Measurements from ENCODE around the gene USHBP1. TPM values are rescaled to one million over a fixed set of nuclear protein-coding genes. Genes with fewer than 3 reads are reported as not detected.

The USHBP1 gene
- total RNA-seq, 1 experiment from 2014 or later, result 7.5 TPM

DNA sequence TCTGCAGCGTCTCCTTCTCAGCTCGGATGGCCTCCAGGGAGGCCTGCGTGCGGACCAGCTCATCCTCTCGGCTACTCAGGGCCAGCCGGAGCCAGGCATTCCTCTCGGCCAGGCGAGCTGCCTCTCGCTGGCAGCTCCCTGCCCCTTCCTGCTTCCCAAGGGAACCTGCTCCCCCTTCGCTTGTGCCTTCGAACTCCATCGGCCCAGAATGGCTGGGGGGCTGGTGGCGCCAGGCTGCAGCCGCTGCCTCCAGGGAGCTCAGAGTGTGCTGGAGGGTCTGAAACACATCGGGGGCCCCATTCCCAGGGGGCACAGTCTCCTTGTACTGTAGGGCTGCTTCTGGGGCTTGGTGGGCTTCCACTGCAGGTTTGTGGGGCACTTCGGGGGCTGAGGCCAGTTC lies 2.0 kb downstream of the USHBP1 start:
- H3K36me3 ChIP-seq (replicated peaks; ENCODE audit: control insufficient read depth, insufficient read depth, low read length), result peaks cover 1% of the 10 kb centered on the region
- H3K4me3 ChIP-seq (ENCODE audit: insufficient read depth, low read depth, low read length), result no peak overlapping the region
- DNase-seq, result peak; percentile 56
- no peaks in the 10 kb centered on the region for H3K27me3 ChIP-seq (ENCODE audit: control insufficient read depth, insufficient read depth, low read length)

DNA sequence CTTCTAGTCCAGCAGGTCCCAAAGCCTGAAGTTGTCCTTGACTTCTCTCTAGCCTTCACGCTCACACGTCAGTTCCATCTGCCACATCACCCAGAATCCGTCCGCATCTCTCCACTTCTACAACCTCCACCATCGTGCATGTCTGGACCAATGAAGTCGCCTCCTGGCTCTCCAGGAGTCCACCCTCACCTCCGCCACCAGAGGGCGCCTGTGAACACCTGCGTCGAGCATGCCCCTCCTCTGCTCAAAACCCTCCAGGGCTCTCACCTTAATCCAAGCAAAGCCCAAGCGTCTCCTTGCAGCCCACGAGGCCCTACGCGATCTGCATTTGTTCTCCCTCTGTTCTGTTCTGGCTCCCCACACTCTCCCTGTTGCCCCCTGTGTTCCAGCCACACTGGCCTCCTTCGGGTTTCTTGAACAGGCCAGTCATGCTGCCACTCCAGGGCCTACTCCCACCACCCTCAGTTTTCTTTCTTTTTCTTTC lies 3.7 kb downstream of the USHBP1 start:
- peak; percentile 97 for DNase-seq
- Histone ChIP-seq H3K4me3 (ENCODE audit: insufficient read depth, low read depth, low read length) (no peak overlapping the region), H3K36me3 (replicated peaks; ENCODE audit: control insufficient read depth, insufficient read depth, low read length) (peaks cover 1% of the 10 kb centered on the region), H3K27me3 (ENCODE audit: control insufficient read depth, insufficient read depth, low read length) (no peaks in the 10 kb centered on the region)

DNA sequence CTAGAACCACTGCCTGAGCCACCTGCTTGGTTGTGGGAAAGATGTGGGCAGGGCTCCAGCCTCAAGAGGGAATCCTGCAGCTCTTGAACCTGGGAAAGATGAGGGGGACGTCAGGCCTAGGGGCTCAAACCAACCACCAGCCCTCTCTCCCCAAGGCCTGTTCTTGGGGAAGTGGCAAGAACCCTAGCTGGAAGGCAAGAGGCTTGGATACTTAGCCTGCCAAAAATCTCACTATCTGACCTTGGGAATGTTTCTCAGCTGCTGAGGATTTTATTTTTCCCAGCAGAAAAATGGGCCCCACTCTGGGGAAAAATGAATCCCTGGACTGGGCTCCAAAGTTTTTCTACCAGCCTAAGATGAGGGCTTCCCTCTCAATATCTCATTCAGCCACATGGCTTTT lies 4.6 kb downstream of the USHBP1 start:
- DNase-seq, result no peak
- no peak overlapping the region for H3K4me3 ChIP-seq (ENCODE audit: insufficient read depth, low read depth, low read length)
- H3K27me3 ChIP-seq (ENCODE audit: control insufficient read depth, insufficient read depth, low read length), result no peaks in the 10 kb centered on the region
- H3K36me3 ChIP-seq (replicated peaks; ENCODE audit: control insufficient read depth, insufficient read depth, low read length), result peaks cover 2% of the 10 kb centered on the region

DNA sequence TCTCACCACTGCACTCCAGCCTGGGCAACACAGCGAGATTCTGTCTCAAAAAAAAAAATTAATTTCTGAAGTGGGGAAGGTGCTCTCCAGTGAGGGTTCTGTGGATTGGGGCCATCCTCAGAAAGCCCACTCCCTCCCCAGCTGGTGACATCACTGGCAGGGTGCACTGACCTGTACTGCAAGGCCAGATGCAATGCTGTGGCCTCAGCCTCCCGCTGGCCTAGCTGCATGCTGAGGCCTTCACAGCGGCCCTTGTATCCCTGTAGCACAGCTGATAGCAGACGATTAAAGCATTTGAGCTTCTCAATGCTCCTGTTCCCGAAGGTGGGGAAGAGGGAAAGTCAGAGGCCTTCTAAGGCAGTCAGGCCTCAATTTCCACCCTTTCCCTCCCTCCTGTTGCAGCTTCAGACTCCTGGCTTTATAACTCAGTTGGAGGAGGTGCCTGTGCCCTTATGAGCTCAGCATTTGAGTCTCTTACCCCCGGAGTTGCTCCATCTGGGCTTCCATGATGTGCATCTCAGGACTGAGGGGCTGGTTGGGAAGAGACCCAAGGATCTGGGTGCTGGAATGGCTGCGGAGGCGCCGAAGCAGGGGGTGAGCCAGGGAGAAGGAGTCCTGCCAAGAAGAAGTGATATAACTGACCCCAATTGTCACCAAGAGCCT lies 5.3 kb downstream of the USHBP1 start:
- H3K27me3 ChIP-seq (ENCODE audit: control insufficient read depth, insufficient read depth, low read length), result no peaks in the 10 kb centered on the region
- H3K36me3 ChIP-seq (replicated peaks; ENCODE audit: control insufficient read depth, insufficient read depth, low read length), result peaks cover 2% of the 10 kb centered on the region
- DNase-seq, result no peak

DNA sequence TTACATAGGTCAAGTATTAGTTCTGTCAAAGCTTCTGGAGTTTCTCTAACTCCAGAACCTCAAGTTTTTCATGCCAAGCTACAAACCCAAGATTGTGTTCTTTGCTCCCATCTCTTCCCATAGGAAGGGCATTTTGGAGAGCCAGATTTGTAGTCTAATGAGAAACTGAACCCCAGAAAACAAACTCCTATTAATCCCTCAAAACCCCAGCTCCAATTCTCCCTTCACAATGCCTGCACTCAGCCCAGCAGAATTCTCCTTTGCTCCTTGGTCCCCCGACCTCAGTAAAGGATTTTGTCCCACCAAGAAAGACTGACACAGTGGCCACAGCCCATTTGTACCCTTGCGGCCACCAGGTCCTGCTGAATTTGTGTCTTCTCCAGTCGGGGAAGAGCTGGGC lies 8.4 kb downstream of the USHBP1 start:
- no peak overlapping the region for H3K4me3 ChIP-seq (ENCODE audit: insufficient read depth, low read depth, low read length)
- DNase-seq, result no peak
- H3K27me3 ChIP-seq (ENCODE audit: control insufficient read depth, insufficient read depth, low read length), result no peaks in the 10 kb centered on the region
- peaks cover 4% of the 10 kb centered on the region for H3K36me3 ChIP-seq (replicated peaks; ENCODE audit: control insufficient read depth, insufficient read depth, low read length)

More for the DNA sequence above, 5.3 kb downstream of the USHBP1 start:
- no peak overlapping the region for H3K4me3 ChIP-seq (ENCODE audit: insufficient read depth, low read depth, low read length)

DNA sequence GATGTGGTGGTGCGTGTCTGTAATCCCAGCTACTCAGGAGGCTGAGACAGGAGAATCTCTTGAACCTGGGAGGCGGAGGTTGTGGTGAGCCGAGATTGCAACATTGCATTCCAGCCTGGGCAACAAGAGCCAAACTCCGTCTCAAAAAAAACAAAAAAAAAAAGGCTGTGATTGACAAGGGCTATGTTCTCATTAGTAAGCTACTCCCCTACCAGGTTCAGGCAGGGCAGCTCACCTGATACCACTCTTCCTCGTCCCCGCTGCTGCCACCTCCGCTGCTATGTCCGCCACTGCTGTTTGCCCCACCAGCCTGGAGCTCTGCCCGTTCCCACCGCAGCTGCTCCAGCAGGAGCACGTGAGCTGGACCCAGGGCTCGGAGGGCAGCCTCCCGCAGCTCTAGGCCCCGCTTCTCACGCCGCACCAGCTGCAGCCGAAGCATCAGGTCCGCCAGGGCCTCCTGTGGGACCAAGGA lies 9.4 kb downstream of the USHBP1 start:
- no peak overlapping the region for H3K4me3 ChIP-seq (ENCODE audit: insufficient read depth, low read depth, low read length)
- peak; percentile 59 for DNase-seq
- H3K27me3 ChIP-seq (ENCODE audit: control insufficient read depth, insufficient read depth, low read length), result no peaks in the 10 kb centered on the region
- H3K36me3 ChIP-seq (replicated peaks; ENCODE audit: control insufficient read depth, insufficient read depth, low read length), result peaks cover 4% of the 10 kb centered on the region

DNA sequence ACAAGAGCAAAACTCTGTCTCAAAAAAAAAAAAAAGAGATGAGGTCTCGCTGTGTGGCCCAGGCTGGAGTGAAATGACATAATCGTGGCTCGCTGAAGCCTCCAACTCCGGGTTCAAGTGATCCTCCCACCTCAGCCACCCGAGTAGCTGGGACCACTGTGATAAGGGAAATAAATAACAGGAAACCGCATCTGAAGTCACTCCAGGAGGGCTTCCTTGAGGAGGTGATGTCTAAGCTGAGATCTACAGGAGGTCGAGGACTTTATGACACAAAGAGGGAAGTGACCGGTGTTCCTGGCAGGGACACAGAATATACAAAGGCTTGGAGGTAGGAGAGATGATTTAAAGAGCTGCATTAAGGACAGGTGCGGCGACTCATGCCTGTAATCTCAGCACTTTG lies 9.9 kb downstream of the USHBP1 start:
- Histone ChIP-seq H3K27me3 (ENCODE audit: control insufficient read depth, insufficient read depth, low read length) (no peaks in the 10 kb centered on the region), H3K4me3 (ENCODE audit: insufficient read depth, low read depth, low read length) (no peak overlapping the region), H3K36me3 (replicated peaks; ENCODE audit: control insufficient read depth, insufficient read depth, low read length) (peaks cover 4% of the 10 kb centered on the region)
- DNase-seq, result no peak

DNA sequence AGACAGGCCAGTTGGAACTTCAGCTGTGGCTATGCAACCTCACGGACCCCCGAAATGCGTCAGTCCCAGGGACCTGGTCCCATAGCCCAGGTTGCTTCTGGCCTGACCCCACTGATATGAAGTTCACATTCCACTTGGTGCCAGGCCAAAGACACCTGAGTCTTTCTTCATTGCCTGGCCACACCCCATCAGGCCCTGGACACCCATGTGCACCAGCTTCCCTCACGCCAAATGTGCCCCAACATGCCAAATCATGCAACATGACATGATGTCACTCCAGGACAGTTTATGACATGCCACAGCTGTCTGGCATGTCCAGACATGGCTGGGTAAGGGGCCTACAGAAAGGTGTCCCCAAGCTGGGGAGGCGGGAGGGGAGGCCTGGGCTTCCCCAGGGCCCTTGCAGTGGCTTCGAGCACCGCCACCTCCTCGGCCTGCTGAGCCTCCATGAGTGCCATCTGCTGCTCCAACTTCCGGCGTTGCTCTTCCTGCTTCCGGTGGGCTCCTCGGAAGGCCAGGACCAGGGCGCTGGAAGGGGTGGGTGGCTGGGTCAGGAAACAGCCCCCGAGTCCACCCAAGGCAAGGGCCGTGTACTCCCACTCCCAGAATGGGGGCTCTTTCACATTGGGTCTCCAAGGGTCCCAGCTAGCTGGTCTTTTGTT lies 14.5 kb downstream of the USHBP1 start:
- H3K27me3 ChIP-seq (ENCODE audit: control insufficient read depth, insufficient read depth, low read length), result no peaks in the 10 kb centered on the region
- H3K4me3 ChIP-seq (ENCODE audit: insufficient read depth, low read depth, low read length), result no peak overlapping the region
- peaks cover 2% of the 10 kb centered on the region; the same call in 1 of the 2 replicates for H3K36me3 ChIP-seq (replicated peaks; ENCODE audit: control insufficient read depth, insufficient read depth, low read length)
- no peak for DNase-seq

DNA sequence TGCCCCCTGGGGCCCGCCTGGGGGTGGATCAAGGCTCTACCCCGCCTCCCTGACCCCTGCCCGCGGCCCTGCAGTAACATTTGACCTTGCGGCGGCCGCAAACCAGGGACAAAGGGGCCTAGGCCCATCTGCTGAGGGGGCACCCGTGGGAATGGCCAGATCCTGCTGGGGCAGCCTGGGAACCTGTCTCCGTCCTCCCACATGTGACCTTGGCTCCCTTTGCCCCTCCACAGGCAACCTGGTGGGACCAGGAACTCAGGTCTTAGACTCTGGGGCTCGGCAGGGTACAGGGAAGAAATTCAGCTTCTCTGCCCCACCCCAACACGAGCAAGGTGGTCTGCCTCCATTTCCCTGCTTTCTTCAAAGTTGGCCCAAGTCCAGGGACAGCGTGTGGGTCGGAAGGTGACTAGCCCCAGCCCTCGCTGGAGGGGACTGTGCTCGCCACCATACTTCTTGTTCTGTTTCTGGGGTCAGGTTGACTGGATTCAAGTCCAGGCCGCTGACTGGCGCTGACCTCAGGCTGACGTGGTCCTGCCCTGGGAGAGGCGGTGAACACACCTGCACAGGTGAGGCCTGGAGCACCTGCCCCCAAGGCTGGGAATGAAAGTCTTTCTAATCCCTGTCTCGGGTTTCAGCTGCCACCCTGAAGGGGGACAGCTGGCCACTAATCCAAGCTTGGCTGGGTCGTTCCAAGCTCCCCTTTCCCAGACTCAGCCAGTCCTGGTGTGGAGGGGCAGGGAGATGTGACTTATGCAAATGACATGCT lies 16.4 kb downstream of the USHBP1 start:
- Histone ChIP-seq H3K36me3 (replicated peaks; ENCODE audit: control insufficient read depth, insufficient read depth, low read length) (peaks cover 2% of the 10 kb centered on the region; the same call in 1 of the 2 replicates), H3K27me3 (ENCODE audit: control insufficient read depth, insufficient read depth, low read length) (no peaks in the 10 kb centered on the region), H3K4me3 (ENCODE audit: insufficient read depth, low read depth, low read length) (no peak overlapping the region)
- peak; percentile 89 for DNase-seq

DNA sequence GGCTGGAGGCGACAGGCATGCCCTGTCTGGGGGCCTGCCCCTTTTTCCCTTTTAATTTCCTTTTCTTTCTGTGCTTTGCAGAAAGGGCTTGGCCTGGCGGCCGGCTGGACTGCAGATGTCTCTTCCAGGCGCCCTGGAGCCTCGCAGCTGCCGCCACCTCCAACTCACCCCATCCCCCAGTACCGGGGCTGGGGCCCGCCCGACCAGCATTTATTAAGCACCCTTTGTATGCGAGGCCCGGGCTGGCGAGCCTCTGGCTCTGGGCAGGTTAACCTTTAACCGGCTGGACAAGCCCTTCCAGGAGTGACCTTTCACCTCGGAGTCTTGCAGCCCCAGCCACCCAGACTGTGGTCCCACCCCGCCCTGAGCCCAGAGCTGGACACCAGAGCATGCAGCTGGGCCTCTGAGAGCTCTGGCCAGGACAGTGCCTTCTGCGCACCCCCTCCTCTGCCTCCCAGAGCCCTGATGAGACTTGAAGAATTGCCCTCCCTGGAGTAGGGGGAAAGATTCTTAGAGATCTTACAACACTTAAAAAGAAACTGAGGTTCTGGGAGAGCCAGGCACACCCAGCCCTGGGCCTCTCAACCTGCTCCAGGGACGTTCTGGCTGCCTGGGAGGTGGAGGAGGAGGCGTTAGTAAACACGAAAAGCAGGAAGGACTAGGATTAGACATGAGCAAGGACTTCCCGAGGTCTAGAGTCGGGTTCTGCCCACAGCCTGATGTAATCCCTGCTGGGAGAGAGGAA lies 17.7 kb downstream of the USHBP1 start:
- Histone ChIP-seq H3K4me3 (ENCODE audit: insufficient read depth, low read depth, low read length) (peak overlapping the region; percentile 43), H3K36me3 (replicated peaks; ENCODE audit: control insufficient read depth, insufficient read depth, low read length) (peaks cover 2% of the 10 kb centered on the region; the same call in 1 of the 2 replicates), H3K27me3 (ENCODE audit: control insufficient read depth, insufficient read depth, low read length) (no peaks in the 10 kb centered on the region)
- DNase-seq, result no peak

DNA sequence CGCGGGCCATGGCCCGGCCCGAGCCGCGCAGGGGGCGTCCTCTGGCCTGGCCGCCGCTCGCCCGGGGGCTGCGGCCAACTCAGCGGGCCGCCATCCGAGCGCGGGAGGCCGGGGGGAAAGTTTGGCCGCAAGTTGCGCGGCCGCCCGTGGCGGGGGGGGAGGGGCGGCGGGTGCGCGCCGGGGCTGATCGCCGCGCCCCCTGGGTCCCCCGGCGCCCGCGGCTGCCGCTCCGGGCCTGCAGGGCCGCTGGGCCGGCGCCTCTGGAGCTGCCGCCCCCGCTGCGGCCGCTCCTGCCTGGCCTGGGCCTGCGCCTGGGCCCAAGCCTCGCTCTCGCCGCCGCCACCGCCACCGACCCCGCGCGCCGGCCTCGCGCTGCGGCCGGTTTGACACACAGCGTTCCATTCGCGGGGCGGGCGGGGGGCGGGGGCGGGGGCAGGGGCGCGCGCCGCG lies 19.0 kb downstream of the USHBP1 start, which contains the start of gene NR2F6:
TSS of gene NR2F6 (minus strand) at position 385 of the 450 bp plus-strand sequence. CDS start 699 bp downstream, outside the sequence.
- Histone ChIP-seq H3K27me3 (ENCODE audit: control insufficient read depth, insufficient read depth, low read length) (no peaks in the 10 kb centered on the region), H3K4me3 (ENCODE audit: insufficient read depth, low read depth, low read length) (peak within 1 kb of the TSS; percentile 95), H3K36me3 (replicated peaks; ENCODE audit: control insufficient read depth, insufficient read depth, low read length) (peaks cover 1% of the 10 kb centered on the region; the same call in 1 of the 2 replicates)
- DNase-seq, result no peak

DNA sequence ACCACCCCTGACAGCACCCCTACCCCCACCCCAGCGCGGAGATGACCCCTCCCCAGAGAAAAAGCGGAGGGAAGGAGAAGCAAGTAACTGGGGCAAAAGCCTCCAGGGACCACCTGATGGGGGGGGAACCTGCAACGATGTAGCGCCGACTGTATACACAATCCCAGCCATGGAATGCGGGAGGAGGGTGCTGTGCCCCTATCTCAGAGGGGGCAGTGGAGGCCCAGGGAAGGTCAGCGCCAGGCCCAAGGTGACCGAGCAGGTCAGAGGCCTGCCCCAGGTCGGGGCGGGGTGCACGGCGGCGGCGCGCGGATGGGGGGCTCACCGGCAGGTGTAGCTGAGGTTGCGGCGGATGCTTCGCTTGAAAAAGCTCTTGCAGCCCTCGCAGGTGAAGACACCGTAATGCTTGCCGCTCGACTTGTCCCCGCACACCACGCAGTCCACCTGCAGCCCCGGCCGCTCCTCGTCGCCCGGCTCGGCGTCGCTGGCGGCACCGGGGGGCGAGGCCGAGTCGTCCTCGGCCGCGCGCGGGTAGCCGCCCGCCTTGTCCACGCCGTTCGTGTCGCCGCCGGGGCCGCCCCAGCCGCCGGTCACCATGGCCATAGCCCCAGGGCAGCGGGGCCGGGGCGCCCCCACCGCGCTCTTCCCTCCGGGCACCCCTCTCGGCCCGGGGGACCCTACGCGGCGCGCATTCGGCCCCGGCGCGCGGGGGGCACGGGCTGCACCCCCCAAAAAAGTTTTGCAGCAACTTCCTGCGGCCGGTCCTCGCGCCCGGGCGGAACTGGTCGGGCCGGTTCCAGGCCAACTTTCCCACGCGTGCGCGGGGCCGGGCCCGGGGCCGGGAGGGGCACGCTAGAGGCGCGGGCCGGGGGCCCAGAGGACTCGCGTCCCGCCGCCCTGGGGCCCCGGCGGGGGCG lies 19.7 kb downstream of the USHBP1 start:
- Histone ChIP-seq H3K27me3 (ENCODE audit: control insufficient read depth, insufficient read depth, low read length) (no peaks in the 10 kb centered on the region), H3K36me3 (replicated peaks; ENCODE audit: control insufficient read depth, insufficient read depth, low read length) (peaks cover 2% of the 10 kb centered on the region), H3K4me3 (ENCODE audit: insufficient read depth, low read depth, low read length) (peak overlapping the region; percentile 95)
- peak; percentile 82 for DNase-seq
